Measurements from ENCODE around the gene ADIPOQ.

GRCh38 chr3:186818516-186818915 lies 24.0 kb upstream of the ADIPOQ start:
- TF ChIP-seq EP300 (IDR thresholded peaks at IDR 0.05) (no peak), CTCF (IDR thresholded peaks at IDR 0.05) (no peak)

All from sigmoid colon (tissue), 4 donors.